ENCODE measurements around the gene CDCA7. TPM values are rescaled to one million over a fixed set of nuclear protein-coding genes. Genes with fewer than 3 reads are reported as not detected.
"Not testable (repeated sequence)": the region's sequence is repeated elsewhere in the genome, so short reads cannot be mapped to it uniquely, and the experiment has no call there.

Gene CDCA7
- total RNA-seq, 4 donors from 2014 or later = 0.51 to 31.0 (median 4.6) TPM

- H3K36me3 ChIP-seq = no peaks in the 10 kb centered on the region
- TF ChIP-seq CTCF (IDR thresholded peaks at IDR 0.05) (no peak), POLR2A (IDR thresholded peaks at IDR 0.05) (no peak)
- intact Hi-C loops (cut with DNase I; ENCODE audit: low total_unique reads) = no loop called here
Measured at GRCh38 chr2:173415431-173416381, 61.0 kb downstream of the CDCA7 start.

GRCh38 chr2:173416415-173417152 is 61.9 kb downstream of the CDCA7 start:
- H3K27ac ChIP-seq = peak overlapping the region in 1 of 2 donors; percentile 16
- H3K4me3 ChIP-seq; H3K4me1 ChIP-seq; DNase-seq; intact Hi-C loops (cut with DNase I; ENCODE audit: low total_unique reads); H3K27me3 ChIP-seq; H3K9me3 ChIP-seq; H3K36me3 ChIP-seq: not testable (repeated sequence)

More at GRCh38 chr2:173415431-173416381, 61.0 kb downstream of the CDCA7 start:
- Histone ChIP-seq H3K9me3 (no peaks in the 10 kb centered on the region), H3K27me3 (no peaks in the 10 kb centered on the region), H3K4me3 (no peak overlapping the region), H3K27ac (peak overlapping the region; percentile 16 to 53), H3K4me1 (no peaks in the 10 kb centered on the region)
- no peak for DNase-seq

- TF ChIP-seq POLR2A (IDR thresholded peaks at IDR 0.05) (no peak), CTCF (IDR thresholded peaks at IDR 0.05) (no peak)
- H3K9me3 ChIP-seq = no peaks in the 10 kb centered on the region
- H3K27me3 ChIP-seq = no peaks in the 10 kb centered on the region
- intact Hi-C loops (cut with DNase I; ENCODE audit: low total_unique reads) = no loop called here
- H3K4me1 ChIP-seq = no peaks in the 10 kb centered on the region
- no peak for DNase-seq
- H3K36me3 ChIP-seq = no peaks in the 10 kb centered on the region
- H3K4me3 ChIP-seq = no peak overlapping the region
- H3K27ac ChIP-seq = no peak overlapping the region
Measured at GRCh38 chr2:173417341-173417740, 62.7 kb downstream of the CDCA7 start.

- no peak overlapping the region for H3K27ac ChIP-seq
- DNase-seq = no peak
- intact Hi-C loops (cut with DNase I; ENCODE audit: low total_unique reads) = no loop called here
- H3K36me3 ChIP-seq = no peaks in the 10 kb centered on the region
- TF ChIP-seq POLR2A (IDR thresholded peaks at IDR 0.05) = no peak
- no peaks in the 10 kb centered on the region for H3K27me3 ChIP-seq
- no peaks in the 10 kb centered on the region for H3K9me3 ChIP-seq
- H3K4me3 ChIP-seq = no peak overlapping the region
- H3K4me1 ChIP-seq = no peaks in the 10 kb centered on the region
Measured at GRCh38 chr2:173417802-173418201, 63.1 kb downstream of the CDCA7 start.
